HG03558 (cell line): ENCODE data around the gene ANKH.

Experiments
- ATAC-seq: cut with Tn5 transposase; IDR thresholded peaks from one replicate; pipeline ENCODE4 v1.9.1; 2021; ENCODE audit warnings: moderate number of reproducible peaks; ENCODE audit not compliant: unreplicated experiment; ENCODE audit errors: extremely low read depth

ANKH gene

GRCh38 chr5:14702238-14702839 lies 169.2 kb downstream of the ANKH start:
- ATAC-seq, result no peak

- no peak for ATAC-seq
Measured at GRCh38 chr5:14701556-14701955, 170.0 kb downstream of the ANKH start.

GRCh38 chr5:14700478-14701436 lies 170.8 kb downstream of the ANKH start:
- no peak for ATAC-seq

- ATAC-seq, result no peak
Measured at GRCh38 chr5:14699807-14700400, 171.7 kb downstream of the ANKH start.

GRCh38 chr5:14699159-14699558 lies 172.4 kb downstream of the ANKH start:
- no peak for ATAC-seq

GRCh38 chr5:14698495-14698894 lies 173.1 kb downstream of the ANKH start:
- no peak for ATAC-seq

GRCh38 chr5:14696851-14697250 lies 174.7 kb downstream of the ANKH start:
- no peak for ATAC-seq

GRCh38 chr5:14696057-14696456 lies 175.5 kb downstream of the ANKH start:
- no peak for ATAC-seq

GRCh38 chr5:14695152-14695551 lies 176.4 kb downstream of the ANKH start:
- ATAC-seq, result no peak

- no peak for ATAC-seq
Measured at GRCh38 chr5:14693070-14693469, 178.5 kb downstream of the ANKH start.

- no peak for ATAC-seq
Measured at GRCh38 chr5:14687023-14687665, 184.4 kb downstream of the ANKH start.

GRCh38 chr5:14686517-14686916 lies 185.1 kb downstream of the ANKH start:
- ATAC-seq, result no peak

- ATAC-seq, result peak; percentile 81
Measured at GRCh38 chr5:14685757-14686156, 185.8 kb downstream of the ANKH start.

- ATAC-seq, result no peak
Measured at GRCh38 chr5:14684757-14685156, 186.8 kb downstream of the ANKH start.

GRCh38 chr5:14683906-14684455 lies 187.6 kb downstream of the ANKH start:
- ATAC-seq, result no peak

GRCh38 chr5:14681236-14681752 lies 190.3 kb downstream of the ANKH start:
- ATAC-seq, result no peak

- no peak for ATAC-seq
Measured at GRCh38 chr5:14679595-14679994, 192.0 kb downstream of the ANKH start.

GRCh38 chr5:14678773-14679334 lies 192.7 kb downstream of the ANKH start:
- no peak for ATAC-seq

- peak; percentile 29 for ATAC-seq
Measured at GRCh38 chr5:14676320-14676719, 195.3 kb downstream of the ANKH start.

GRCh38 chr5:14675865-14676300 lies 195.7 kb downstream of the ANKH start:
- peak; percentile 32 for ATAC-seq
